HG03175 (cell line): ENCODE results near the gene ARL4D.
"Not testable (repeated sequence)": the region's sequence is repeated elsewhere in the genome, so short reads cannot be mapped to it uniquely, and the experiment has no call there.

Experiments
- ATAC-seq: cut with Tn5 transposase; IDR thresholded peaks from one replicate; pipeline ENCODE4 v1.9.1; 2021; ENCODE audit warnings: mild to moderate bottlenecking, moderate library complexity; ENCODE audit not compliant: unreplicated experiment

Gene ARL4D

GRCh38 chr17:43398724-43399595 lies at the start of gene ARL4D:
Gene ARL4D, plus strand, starts transcription at chr17:43398993. Its CDS starts 740 bp downstream, at chr17:43399733.
- peak; percentile 57 for ATAC-seq

GRCh38 chr17:43349142-43349541 lies 49.7 kb upstream of the ARL4D start:
- no peak for ATAC-seq

- ATAC-seq = no peak
Measured at GRCh38 chr17:43350888-43351361, 47.9 kb upstream of the ARL4D start.

- ATAC-seq = no peak
Measured at GRCh38 chr17:43351691-43352090, 47.1 kb upstream of the ARL4D start.

- ATAC-seq = no peak
Measured at GRCh38 chr17:43352579-43353331, 46.0 kb upstream of the ARL4D start.

- ATAC-seq = no peak
Measured at GRCh38 chr17:43353393-43353792, 45.4 kb upstream of the ARL4D start.

GRCh38 chr17:43354371-43354770 lies 44.4 kb upstream of the ARL4D start:
- ATAC-seq = no peak

- no peak for ATAC-seq
Measured at GRCh38 chr17:43356450-43356849, 42.3 kb upstream of the ARL4D start.

GRCh38 chr17:43356999-43357398 lies 41.8 kb upstream of the ARL4D start:
- ATAC-seq = no peak

- no peak for ATAC-seq
Measured at GRCh38 chr17:43359469-43360110, 39.2 kb upstream of the ARL4D start.

- ATAC-seq = peak; percentile 33
Measured at GRCh38 chr17:43360376-43360738, 38.4 kb upstream of the ARL4D start.

- peak; percentile 80 for ATAC-seq
Measured at GRCh38 chr17:43360739-43361505, 37.9 kb upstream of the ARL4D start.

GRCh38 chr17:43363181-43363925 lies 35.4 kb upstream of the ARL4D start:
- no peak for ATAC-seq

GRCh38 chr17:43363926-43364285 lies 34.9 kb upstream of the ARL4D start:
- ATAC-seq = no peak

- no peak for ATAC-seq
Measured at GRCh38 chr17:43365356-43365755, 33.4 kb upstream of the ARL4D start.

GRCh38 chr17:43365921-43366320 lies 32.9 kb upstream of the ARL4D start:
- not testable (repeated sequence) for ATAC-seq

- no peak for ATAC-seq
Measured at GRCh38 chr17:43366891-43367736, 31.7 kb upstream of the ARL4D start.

GRCh38 chr17:43367737-43368242 lies 31.0 kb upstream of the ARL4D start:
- peak; percentile 47 for ATAC-seq
